Measurements from ENCODE around the gene DHRS11. TPM values are rescaled to one million over a fixed set of nuclear protein-coding genes. Genes with fewer than 3 reads are reported as not detected.

Gene DHRS11
- total RNA-seq: 16.9 TPM

DNA sequence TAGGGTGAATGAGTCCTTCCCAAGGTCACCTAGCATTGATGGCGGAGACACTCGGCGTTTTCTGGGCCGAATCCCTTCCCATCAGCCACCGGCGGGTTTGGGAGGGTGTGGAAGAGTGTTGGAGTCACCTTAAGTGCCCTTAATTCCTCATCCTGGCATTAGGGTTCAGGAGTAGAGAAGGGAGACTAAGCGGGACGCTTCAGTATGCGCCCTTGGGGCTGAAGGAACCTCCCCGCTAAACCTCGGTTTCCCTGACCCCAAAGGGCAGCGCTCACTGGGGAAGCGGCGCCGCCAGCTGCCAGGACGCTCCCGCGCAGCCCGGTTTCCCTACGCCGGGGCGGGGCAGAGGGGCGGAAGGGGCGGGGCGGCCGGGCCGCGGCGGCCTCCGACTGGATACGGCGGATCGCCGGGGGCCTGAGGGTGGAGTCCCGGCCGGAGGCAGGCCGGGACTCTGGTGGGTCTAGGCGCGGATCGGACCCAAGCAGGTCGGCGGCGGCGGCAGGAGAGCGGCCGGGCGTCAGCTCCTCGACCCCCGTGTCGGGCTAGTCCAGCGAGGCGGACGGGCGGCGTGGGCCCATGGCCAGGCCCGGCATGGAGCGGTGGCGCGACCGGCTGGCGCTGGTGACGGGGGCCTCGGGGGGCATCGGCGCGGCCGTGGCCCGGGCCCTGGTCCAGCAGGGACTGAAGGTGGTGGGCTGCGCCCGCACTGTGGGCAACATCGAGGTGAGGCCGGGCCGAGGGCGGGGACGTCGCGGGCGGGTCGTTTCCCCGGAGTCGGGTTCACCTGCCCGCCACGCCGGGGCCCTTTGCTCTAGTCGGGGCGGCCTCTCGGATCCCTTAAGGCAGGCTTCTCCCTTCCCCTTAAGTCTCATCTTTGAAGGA lies at the start of gene DHRS11:
Gene DHRS11, plus strand, starts transcription at position 446 of the 882 bp plus-strand sequence. Its CDS starts 131 bp downstream, at position 577.
- DNase-seq (ENCODE audit: low spot score): peak; percentile 78

- DNase-seq (ENCODE audit: low spot score): no peak
Measured at GRCh38 chr17:36542755-36543154, 48.9 kb upstream of the DHRS11 start.

DNA sequence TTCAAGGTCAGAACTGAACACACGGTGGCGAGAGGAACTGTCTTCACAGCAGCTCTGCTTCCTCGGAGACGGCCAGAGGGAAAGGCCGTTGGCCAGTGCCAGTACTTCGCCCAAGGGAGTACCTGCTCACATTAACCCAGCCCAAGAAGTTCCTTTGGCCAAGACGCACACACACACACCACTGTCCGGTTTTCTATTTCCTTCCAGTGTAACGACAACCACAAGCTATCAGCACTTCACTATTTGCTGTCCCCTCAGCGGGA lies 47.7 kb upstream of the DHRS11 start:
- DNase-seq (ENCODE audit: low spot score): peak; percentile 39

DNA sequence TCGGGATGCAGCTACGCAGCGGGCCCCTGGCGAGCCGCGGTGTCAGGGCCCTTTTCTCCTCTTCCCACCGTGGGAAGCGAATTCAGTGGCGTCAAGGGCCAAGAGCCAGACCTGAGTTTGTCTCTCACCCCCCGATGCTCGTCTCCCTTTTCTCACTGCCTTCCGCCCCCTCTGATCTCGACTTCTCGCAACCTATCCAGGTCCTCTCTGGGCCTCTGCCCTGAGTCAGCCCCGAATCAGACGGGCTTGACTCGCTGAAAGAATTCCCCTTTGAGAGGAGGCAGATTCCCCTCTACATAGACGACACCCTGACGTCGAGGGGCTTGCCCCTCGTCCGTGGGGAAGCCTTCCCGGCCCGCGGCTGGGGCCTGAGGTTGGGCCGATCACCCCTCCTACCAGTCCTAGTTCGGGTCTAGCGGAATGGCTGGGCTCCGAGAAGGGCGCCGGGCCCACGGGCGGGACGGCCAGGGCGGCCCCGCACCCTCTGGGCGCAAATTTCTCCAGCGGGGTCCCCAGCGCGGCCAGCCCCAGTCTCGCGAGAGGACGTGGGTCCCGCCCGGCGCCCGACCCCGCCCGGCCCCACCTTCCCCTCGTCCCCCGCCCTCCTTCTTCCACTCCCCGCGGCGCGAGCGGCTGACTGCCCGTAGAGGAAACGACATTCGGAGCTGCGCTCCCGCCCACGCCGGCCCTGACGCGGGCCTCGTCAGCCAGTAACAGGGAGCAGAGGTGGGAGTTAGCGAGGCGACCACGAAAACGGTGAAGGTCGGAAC lies 47.2 kb upstream of the DHRS11 start, which contains the start of gene GGNBP2:
Gene GGNBP2, plus strand, starts transcription at position 613 of the 770 bp plus-strand sequence. CDS start 806 bp downstream, outside the sequence.
- peak; percentile 93 for DNase-seq (ENCODE audit: low spot score)

DNA sequence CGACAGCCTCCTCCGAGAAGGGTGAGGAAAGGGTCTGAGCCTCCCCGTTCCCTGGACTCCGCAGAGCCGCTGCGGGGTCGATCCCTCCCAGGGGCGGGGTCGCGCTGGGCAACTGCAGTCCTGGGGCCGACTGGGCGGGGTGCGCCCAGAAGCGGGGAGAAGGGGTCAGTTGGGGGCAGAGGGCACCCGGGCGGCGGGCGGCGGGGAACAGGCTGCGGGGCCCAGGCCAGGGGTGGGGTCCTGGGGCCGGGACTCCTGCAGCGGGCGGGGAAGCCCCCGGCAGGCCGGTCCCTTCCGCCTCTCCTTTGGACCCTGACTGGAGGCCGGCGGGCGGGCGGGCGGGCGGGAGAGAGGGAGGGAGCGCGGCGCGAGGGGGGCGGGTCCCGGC lies 46.6 kb upstream of the DHRS11 start:
- DNase-seq (ENCODE audit: low spot score): no peak

GRCh38 chr17:36545465-36546417 lies 45.9 kb upstream of the DHRS11 start:
- peak; percentile 96 for DNase-seq (ENCODE audit: low spot score)

- DNase-seq (ENCODE audit: low spot score): no peak
Measured at GRCh38 chr17:36546418-36547093, 45.1 kb upstream of the DHRS11 start.

- DNase-seq (ENCODE audit: low spot score): no peak
Measured at GRCh38 chr17:36547776-36548175, 43.9 kb upstream of the DHRS11 start.

GRCh38 chr17:36550491-36551417 lies 40.9 kb upstream of the DHRS11 start:
- DNase-seq (ENCODE audit: low spot score): no peak

GRCh38 chr17:36553459-36553858 lies 38.2 kb upstream of the DHRS11 start:
- no peak for DNase-seq (ENCODE audit: low spot score)

GRCh38 chr17:36566081-36566480 lies 25.6 kb upstream of the DHRS11 start:
- no peak for DNase-seq (ENCODE audit: low spot score)

DNA sequence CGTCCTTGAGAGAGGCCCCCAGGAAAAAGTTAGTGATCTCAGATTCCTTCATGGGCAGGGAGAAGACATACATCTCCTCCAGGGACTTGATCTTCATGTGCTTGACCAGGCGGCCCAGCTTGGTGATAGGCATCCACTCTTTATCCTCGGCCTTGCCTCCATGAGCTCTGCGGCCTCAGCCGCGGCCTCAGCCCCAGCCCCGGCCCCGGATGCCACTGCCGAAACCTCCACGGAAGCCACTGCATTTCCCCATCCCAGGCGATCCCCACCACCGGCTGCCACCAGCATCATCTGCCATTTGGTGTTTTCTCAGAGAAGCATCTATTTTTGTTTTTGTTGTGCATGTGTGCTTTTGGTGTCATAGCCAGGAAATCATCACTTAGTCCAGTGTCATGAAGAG lies 16.7 kb upstream of the DHRS11 start:
- DNase-seq (ENCODE audit: low spot score): no peak

GRCh38 chr17:36576793-36577192 lies 14.9 kb upstream of the DHRS11 start:
- no peak for DNase-seq (ENCODE audit: low spot score)

GRCh38 chr17:36578671-36579070 lies 13.0 kb upstream of the DHRS11 start:
- no peak for DNase-seq (ENCODE audit: low spot score)

DNA sequence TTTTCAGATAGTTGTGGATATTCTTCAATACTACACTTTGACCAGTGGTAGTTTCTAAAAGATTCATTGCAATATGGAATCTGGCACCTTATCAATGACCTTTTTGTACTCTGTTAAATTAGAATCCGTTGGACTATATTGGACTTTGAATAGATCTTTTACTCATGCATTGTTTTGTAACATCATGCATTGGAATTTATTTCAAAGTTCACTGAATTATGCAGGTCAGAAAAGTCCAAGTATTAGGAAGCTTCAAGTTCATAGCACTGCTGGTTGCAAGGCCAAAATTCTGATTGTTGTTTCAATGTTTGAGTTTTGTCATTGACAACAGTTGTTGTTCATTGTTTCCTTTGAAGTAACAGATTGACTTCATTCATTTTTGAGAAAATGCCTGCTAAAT lies 7.9 kb upstream of the DHRS11 start:
- DNase-seq (ENCODE audit: low spot score): no peak

- DNase-seq (ENCODE audit: low spot score): no peak
Measured at GRCh38 chr17:36586138-36586537, 5.5 kb upstream of the DHRS11 start.

- no peak for DNase-seq (ENCODE audit: low spot score)
Measured at GRCh38 chr17:36590082-36590481, 1.6 kb upstream of the DHRS11 start.

DNA sequence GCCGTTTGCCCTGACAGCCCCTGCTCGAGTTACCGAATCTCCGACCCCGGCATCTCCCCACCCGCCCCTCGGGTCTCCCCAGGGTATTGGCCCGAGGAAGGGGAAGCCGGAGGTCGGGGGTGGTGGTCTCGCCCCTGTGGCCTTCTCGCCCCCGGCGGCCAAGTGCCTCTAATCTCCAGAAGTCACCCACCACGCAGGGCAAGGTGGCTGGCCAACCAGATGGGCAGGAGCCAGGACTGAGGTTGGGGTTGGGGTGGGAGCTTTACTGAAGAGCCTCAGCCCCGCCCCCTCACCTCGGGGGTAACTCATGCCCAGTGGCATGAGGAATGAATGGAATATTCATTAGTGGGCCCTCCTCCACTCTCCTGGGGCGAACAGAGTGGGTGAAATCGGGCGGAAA lies 637 bp downstream of the DHRS11 start:
- DNase-seq (ENCODE audit: low spot score): no peak

DNA sequence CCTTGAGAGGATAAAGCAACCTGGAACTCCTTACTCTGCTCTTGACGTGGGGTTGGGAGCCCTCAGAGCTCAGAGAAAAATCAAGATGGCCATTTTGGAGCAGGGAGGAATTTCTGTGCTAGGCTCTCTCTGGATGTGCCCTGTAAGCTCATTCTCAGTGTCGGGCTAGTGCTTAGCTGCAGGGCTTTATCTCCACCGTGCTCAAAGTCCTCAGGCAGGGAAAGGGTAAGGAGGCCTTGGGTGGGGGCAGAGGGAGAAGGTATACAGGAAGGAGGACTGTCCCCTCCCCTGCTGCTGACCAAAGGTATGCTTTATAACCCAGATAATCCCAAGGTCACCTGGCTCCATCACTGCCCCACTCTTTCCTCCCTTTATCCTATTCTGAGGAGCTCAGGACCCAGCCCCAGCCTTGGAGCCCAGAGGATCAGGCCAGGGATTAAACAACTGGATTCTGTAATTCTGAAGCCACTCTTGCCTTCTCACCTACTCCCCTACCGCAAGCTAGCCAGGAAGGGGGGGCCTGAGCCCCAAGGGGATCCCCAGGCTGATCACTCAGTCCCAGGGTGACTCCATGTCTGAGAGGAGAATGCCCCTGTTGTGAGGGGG lies 1.1 kb downstream of the DHRS11 start:
- DNase-seq (ENCODE audit: low spot score): no peak

Measured in mucosa of gallbladder (tissue), 1 donor.